ENCODE data around the gene MPLKIP.

DNA sequence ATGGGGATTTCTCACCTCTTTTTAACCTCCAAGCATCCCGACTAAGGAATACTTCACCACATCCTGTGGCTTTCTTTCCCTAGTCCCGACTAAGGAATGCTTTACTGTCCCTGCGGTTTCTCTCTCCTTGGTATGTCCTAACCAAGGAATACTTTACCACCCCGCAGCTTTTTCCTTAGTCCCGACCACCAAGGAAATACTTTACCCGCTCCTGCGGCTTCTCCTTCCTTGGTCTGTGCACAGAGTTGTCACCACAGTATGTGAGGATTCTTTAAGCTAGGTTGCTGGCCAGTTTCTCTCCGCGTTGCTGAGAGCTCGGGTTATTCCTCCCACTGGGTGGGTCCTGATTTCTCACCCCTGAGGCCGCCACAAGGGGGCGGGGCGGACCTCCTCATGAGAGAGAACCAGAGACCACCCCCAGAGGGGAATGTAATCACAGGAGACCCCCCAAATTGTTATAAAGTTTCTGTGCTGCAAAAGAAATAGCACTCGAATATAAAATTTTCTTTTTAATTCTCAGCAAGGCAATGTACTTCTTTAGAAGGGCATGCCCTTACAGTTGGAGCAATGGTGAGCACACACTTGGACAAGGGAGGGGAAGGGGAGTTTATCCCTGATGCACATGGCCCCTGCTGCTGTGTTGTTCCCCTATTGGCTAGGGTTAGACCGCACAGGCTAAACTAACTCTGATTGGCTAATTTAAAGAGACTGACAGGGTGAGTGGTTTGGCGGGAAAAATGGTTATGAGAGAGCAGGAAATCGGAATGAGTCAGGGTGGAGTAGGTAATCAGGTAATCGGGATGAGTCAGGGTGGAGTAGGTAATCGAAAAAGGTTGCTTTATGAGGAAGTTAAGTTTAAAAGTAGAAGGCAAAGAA, 13.2 kb upstream of the MPLKIP start:
- TF ChIP-seq, protein P1, sequence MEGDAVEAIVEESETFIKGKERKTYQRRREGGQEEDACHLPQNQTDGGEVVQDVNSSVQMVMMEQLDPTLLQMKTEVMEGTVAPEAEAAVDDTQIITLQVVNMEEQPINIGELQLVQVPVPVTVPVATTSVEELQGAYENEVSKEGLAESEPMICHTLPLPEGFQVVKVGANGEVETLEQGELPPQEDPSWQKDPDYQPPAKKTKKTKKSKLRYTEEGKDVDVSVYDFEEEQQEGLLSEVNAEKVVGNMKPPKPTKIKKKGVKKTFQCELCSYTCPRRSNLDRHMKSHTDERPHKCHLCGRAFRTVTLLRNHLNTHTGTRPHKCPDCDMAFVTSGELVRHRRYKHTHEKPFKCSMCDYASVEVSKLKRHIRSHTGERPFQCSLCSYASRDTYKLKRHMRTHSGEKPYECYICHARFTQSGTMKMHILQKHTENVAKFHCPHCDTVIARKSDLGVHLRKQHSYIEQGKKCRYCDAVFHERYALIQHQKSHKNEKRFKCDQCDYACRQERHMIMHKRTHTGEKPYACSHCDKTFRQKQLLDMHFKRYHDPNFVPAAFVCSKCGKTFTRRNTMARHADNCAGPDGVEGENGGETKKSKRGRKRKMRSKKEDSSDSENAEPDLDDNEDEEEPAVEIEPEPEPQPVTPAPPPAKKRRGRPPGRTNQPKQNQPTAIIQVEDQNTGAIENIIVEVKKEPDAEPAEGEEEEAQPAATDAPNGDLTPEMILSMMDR (IDR thresholded peaks at IDR 0.05) = peak; percentile 24
- TF ChIP-seq, protein P2, sequence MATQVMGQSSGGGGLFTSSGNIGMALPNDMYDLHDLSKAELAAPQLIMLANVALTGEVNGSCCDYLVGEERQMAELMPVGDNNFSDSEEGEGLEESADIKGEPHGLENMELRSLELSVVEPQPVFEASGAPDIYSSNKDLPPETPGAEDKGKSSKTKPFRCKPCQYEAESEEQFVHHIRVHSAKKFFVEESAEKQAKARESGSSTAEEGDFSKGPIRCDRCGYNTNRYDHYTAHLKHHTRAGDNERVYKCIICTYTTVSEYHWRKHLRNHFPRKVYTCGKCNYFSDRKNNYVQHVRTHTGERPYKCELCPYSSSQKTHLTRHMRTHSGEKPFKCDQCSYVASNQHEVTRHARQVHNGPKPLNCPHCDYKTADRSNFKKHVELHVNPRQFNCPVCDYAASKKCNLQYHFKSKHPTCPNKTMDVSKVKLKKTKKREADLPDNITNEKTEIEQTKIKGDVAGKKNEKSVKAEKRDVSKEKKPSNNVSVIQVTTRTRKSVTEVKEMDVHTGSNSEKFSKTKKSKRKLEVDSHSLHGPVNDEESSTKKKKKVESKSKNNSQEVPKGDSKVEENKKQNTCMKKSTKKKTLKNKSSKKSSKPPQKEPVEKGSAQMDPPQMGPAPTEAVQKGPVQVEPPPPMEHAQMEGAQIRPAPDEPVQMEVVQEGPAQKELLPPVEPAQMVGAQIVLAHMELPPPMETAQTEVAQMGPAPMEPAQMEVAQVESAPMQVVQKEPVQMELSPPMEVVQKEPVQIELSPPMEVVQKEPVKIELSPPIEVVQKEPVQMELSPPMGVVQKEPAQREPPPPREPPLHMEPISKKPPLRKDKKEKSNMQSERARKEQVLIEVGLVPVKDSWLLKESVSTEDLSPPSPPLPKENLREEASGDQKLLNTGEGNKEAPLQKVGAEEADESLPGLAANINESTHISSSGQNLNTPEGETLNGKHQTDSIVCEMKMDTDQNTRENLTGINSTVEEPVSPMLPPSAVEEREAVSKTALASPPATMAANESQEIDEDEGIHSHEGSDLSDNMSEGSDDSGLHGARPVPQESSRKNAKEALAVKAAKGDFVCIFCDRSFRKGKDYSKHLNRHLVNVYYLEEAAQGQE (IDR thresholded peaks at IDR 0.05; ENCODE audit: low read depth, low read length) = no peak
